HG03520 (cell line): ENCODE results near the gene ADCY7.
A peak's percentile ranks its signal among the peaks of the same experiment; 100 is the strongest.

Source experiments
- ATAC-seq: cut with Tn5 transposase; IDR thresholded peaks from one replicate; pipeline ENCODE4 v1.9.1; 2021; ENCODE audit warnings: mild to moderate bottlenecking, moderate library complexity; ENCODE audit not compliant: unreplicated experiment

ADCY7 gene

DNA sequence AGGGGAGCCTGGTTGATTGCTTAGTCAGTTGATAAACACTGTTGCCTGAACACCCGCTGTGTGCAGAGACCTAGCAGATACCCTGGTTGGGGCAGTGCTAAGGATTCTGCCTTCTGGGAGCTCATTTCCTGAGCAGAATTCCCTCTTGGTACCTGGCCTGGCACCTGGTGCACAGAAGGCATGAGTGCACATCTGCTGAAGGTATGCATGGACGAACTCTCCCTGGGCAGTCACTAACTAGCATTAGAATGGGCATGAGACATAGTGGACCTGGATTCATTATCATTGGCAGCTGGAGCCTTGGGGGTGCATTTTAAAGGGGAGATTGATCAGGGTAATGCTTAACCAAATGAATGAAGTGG is 13.1 kb downstream of the ADCY7 start:
- ATAC-seq = no peak

DNA sequence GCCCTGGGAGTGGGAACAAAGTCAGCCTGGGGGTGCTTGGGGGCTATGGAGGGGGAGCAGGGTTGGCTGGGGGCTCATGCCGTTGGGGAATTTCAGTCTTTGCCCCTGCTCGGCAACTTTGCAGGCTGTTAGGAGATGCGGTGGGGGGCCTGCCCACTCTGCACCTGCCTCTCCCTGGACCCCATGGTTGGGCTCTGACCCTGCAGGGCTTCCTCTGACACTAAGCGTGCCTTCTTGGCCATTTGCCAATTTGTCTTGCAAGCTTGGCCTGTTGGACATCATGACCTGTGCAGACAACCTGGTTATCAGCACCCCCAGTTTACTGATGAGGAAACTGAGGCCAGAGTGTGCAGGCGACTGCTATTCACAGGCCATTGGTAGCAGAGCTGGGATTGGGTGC is 14.6 kb downstream of the ADCY7 start:
- ATAC-seq = no peak

GRCh38 chr16:50281391-50282009 is 15.1 kb downstream of the ADCY7 start:
- no peak for ATAC-seq

- ATAC-seq = peak; percentile 86
Observed at GRCh38 chr16:50282010-50282538, 15.7 kb downstream of the ADCY7 start.

- ATAC-seq = no peak
Observed at GRCh38 chr16:50282955-50283631, 16.7 kb downstream of the ADCY7 start.

DNA sequence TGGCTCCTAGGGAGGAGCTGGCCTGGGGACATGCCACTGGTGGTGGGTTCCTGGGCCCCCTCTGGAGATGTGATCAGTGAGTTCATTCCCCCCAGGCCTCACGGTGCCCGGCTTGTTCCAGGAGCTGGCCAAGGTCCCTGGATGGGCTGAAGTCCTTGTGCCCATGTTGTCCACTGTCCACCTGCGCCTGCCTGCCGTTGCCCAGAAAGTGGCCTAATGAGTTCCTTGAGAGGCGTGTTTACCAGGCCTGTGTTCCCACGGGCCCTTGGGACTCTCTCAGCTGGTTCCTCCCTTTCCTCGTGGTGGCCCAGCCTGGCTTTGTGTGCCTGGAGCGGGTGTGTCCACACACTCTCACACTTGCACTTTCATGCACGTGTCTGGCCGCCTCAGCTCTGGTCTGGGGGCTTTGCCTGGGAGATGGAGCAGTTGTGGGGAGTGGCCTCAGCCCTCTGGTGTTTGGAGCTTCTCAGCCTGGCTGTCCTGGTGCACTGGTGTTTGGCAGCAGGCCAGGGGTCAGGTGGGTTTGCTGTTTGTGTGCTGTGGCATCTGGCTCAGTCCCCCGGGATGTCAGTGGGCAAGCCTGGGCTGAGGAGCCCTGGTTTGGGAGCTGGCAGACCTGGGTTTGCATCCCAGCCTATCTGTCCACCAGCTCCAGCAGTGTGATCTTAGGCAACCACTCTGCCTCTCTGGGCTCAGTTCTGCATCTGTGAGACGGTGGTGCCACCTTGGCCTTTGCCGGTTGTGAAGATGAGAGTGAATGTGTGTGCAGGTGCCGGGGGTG is 18.0 kb downstream of the ADCY7 start:
- no peak for ATAC-seq

GRCh38 chr16:50285406-50286003 is 19.2 kb downstream of the ADCY7 start:
- ATAC-seq = no peak

GRCh38 chr16:50286681-50287080 is 20.3 kb downstream of the ADCY7 start:
- no peak for ATAC-seq

- no peak for ATAC-seq
Observed at GRCh38 chr16:50288026-50288425, 21.7 kb downstream of the ADCY7 start.

DNA sequence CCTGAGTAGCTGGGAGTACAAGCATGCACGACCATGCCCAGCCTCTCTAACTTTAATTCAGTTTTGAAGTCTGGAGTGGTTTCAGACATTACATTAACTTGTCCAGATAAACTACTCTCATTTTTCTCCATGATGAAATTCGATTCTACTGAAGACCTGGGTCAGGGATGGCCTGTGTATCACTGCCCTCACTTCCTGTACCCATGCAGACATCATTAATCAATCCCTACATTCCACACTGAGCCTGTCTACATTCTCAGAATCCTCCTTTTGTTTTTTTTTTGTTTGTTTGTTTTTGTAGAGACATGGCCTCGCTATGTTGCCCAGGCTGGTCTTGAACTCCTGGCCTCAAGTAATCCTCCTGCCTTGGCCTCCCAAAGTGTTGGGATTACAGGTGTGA is 22.6 kb downstream of the ADCY7 start:
- ATAC-seq = no peak

- no peak for ATAC-seq
Observed at GRCh38 chr16:50289950-50290764, 23.8 kb downstream of the ADCY7 start.

- ATAC-seq = no peak
Observed at GRCh38 chr16:50290856-50291255, 24.5 kb downstream of the ADCY7 start.

DNA sequence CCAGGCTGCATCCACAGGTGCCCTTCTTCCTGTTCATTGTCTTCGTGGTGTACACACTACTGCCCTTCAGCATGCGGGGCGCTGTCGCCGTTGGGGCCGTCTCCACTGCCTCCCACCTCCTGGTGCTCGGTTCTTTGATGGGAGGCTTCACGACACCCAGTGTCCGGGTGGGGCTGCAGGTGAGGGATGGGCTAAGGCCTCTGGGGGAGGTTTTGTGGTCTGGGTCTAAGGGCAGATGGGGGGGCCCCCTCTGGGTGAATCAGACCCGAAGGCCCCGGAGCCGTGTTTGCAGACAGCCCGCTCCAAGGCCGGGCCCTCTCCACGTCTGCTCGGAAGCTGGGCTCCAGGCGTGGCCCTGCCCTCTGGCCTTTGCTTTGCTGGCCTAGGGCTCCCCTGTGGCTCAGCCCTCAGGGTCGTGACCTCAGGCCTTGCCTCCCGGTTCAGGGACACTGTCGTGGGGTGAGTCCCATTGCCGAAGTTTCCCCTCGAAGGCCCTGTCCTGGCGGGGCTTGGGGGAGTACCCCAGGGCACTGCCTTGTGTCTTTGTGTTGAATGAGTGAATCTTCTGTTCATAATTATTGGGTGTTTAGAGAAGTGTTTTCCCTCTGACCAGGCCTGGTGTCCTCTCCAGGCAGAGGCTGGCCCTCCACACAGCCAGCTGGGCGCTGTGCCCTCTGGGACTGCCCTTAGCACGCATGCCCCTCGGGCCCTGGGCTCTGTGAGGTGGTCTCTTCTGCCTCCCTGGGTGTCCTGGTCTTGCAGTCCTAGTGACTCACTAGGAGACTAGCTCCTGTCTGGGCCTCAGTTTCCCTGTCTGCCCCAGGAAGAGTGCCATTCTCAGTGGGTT is 25.6 kb downstream of the ADCY7 start:
- ATAC-seq = no peak

DNA sequence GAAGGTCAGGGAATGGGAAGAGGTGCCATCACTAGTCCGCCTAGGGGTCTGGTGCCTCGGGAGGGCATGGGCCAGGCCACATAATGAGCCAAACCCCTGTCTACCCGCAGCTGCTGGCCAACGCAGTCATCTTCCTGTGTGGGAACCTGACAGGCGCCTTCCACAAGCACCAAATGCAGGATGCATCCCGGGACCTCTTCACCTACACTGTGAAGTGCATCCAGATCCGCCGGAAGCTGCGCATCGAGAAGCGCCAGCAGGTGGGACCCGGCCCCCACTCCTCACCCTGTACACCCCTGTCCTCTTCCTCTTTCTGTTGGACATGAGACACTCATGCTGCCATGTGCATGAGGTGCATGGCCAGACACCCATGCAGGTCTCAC is 26.2 kb downstream of the ADCY7 start:
- no peak for ATAC-seq

DNA sequence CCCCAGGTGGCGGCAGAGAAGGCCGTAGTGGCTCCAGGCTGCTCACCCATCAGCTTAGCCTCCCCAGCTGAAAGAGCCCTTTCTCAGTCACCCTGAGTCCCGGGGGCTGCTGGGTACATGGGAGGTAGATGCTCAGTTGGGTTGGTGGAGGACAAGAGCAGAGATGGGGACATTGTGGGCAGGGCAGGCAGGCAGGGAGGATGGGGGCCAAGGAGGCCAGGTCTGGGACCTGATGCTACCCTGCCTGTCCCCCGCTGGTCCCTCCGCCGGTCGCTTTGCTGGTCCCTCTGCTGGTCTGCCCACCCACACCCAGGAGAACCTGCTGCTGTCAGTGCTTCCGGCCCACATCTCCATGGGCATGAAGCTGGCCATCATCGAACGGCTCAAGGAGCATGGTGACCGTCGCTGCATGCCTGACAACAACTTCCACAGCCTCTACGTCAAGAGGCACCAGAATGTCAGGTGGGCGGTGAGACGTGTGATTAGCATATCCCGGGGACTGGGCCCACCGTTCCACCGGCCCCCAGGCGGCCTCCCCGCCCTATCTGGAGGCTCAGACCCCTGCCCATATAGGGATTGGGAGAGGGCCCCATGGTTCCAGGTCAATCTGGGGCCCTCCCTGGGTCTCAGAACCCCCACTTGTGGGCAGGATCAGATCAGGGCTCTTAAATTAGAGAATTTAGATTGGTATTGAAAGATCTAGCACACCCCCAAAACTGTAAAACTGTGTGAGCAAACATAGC is 26.9 kb downstream of the ADCY7 start:
- no peak for ATAC-seq

DNA sequence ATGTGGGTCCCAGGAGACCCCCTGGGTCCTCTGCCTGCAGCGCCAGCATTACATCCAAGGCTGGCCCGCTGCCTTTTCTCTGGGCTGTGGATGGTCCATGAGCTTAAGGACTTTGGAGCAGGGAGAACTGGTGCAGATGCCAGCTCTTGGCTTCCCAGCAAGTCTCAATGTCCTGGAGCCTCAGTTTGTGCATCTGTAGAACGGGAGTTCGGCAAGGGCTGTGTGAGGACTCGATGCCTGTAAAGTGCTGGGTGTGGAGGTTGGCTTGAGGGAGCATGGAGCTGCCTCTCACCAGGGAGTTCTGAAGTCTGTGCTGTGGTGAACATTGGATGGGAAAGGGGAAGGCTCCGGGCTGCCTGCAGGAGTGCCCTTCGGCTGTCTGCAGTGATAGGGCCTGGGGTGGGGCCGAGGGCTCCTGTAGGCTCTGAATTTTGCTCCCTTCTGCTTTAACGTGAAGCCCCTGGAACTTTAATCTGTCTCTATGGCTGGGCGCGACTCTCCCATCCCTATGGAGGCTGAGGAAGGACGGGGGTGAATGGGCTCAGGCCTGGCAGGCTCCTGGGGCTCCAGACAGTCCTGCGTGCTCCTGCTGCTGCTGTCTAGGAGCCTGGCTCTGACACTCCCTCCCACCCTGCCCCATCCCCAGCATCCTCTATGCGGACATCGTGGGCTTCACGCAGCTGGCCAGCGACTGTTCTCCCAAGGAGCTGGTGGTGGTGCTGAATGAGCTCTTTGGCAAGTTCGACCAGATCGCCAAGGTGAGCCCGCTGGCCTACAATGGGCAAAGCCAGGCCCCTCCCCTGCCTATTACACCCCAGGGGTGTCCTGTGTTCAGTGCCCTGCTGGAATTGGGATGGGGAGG is 27.9 kb downstream of the ADCY7 start:
- ATAC-seq = no peak

DNA sequence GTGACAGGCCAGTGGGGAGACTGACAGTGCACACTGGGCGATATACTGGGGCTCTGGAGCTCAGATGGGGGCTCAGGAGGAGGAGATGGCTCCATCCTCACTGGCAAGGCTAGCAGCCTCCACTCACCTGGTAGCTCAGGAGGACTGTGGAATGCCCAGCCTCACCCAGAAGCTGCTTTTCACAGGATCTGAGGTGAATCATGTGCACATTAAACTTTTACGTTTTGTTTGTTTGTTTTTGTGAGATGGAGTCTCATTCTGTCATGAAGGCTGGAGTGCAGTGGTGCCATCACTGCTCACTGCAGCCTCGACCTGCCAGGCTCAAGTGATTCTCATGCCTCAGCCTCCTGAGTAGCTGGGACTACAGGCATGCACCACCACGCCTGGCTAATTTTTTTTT is 28.6 kb downstream of the ADCY7 start:
- no peak for ATAC-seq

DNA sequence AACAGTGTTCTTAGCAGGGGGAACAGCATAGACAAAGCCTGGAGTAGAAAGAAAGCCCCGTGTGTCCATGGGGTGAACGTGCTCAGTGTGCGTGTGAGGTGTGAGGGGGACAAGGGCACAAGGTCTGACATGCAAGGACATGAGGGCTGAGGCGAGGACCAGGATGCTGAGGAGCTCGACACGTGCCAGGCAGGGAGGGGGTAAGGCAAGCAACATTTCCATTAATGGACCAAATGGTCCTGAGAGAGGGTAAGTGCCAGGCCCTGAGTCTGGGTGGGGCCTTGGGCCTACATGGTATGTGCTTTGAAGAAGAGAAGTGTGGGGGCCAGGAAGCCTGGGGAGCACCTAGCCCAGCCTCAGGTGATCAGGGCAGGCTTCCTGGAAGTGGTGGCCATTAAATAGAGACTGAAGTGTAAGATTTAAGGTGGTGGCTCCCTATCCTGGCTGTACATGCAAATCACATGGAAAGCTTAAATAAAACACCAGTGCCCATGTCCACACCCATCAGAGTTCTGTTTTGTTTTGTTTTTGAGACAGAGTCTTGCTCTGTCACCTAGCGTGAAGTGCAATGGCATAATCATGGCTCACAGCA is 29.3 kb downstream of the ADCY7 start:
- ATAC-seq = no peak
